Astrocyte of the cerebellum (primary cell): ENCODE data around the gene MCMBP.
A peak's percentile ranks its signal among the peaks of the same experiment; 100 is the strongest.

Experiments used
- DNase-seq: peaks from one replicate; pipeline ENCODE4 v3.0.0-alpha.2; 2011; ENCODE audit warnings: low read depth
- H3K4me3 ChIP-seq: 2 replicates; pipeline ENCODE4 v1.5.1; 2011; ENCODE audit warnings: mild to moderate bottlenecking, low read depth, low read length, moderate library complexity
- in situ Hi-C: cut with HindIII; loops from 2 replicates; pipeline ENCODE4 v1.10.0; 2017; ENCODE audit warnings: low sequenced_read_pairs
- TF ChIP-seq, protein P1 (sequence below): IDR thresholded peaks from 2 replicates; pipeline ENCODE4 v1.5.1; 2012; ENCODE audit warnings: low read length, low read depth, moderate library complexity, mild to moderate bottlenecking; ENCODE audit errors: missing control alignments

Gene MCMBP

DNA sequence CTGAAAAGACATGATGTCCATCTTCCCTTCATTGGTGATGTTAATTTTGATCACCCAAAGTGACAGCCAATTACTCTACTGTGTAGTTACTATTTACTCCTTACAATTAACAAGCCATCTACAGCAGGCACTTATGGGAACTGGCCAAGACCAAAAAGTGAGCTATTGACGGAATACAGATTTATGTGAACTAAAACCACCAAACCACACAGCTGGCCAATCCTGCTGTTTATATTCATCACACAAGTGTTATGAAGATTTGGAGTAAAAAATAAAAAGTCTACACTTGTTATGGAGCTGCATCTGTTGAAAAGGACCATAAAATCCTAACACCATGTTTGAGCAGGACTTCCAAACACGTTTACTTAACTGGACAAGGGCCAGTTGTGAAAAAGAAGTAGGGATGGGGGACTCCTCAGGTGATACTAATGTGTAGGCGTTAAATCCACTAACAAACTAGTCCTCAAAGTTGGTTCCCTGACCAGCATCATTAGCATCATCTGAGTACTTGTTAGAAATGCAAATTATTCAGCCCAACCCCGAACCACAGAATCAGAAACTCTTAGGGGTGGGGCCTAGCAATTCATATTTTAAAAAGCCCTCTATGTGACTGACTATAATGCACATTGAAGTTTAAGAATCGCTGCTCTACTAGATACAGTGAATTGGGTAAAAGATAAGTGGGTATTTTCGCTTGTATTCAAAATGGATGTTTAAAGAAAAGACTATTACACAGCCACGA is 11.6 kb downstream of the MCMBP start:
- in situ Hi-C loops, result no loop called here
- TF ChIP-seq, protein P1, sequence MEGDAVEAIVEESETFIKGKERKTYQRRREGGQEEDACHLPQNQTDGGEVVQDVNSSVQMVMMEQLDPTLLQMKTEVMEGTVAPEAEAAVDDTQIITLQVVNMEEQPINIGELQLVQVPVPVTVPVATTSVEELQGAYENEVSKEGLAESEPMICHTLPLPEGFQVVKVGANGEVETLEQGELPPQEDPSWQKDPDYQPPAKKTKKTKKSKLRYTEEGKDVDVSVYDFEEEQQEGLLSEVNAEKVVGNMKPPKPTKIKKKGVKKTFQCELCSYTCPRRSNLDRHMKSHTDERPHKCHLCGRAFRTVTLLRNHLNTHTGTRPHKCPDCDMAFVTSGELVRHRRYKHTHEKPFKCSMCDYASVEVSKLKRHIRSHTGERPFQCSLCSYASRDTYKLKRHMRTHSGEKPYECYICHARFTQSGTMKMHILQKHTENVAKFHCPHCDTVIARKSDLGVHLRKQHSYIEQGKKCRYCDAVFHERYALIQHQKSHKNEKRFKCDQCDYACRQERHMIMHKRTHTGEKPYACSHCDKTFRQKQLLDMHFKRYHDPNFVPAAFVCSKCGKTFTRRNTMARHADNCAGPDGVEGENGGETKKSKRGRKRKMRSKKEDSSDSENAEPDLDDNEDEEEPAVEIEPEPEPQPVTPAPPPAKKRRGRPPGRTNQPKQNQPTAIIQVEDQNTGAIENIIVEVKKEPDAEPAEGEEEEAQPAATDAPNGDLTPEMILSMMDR, result no peak
- DNase-seq, result peak; percentile 26
- no peak overlapping the region for H3K4me3 ChIP-seq

DNA sequence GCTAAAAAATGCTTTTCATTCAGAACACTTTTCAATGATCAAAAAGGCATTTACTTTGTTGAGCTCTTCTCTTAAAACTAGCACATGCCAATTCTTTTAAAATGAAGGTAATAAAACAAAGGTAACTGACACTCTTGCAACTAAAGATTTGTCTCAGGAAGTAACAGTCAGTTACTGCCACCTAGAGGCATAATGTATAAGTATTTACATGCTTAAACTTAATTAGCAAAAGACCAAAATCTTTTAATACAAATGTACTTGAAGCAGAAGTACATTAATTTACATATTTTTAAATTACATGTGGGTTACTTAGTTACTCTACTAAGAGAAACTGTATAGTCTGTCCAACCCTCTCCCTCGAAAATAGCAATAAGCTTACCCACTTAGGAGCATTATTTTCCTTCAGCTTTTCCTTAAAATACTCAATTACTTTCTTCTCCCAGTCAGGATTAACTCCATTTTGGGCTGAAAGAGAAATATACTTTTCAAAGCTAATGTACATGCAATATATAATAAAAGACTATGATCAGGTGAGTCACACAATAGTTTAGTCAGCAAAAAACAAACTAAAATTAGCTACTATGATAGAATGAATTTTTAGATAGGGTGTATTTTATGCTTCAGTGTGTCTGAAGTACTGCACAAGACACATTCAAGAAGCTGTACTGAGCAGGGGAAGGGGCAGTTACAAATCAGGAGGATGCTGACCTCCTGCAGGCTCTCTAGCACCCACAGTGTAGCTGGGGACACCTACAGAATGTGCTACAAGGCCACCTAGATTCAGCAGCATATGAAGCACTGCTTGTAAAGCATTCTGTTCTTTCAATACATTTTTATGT is 13.0 kb downstream of the MCMBP start:
- peak; percentile 59 for DNase-seq
- in situ Hi-C loops, result loop anchor here (5.0 kb wide), 1 partner anchor 112 kb away; no protein-coding TSS in a partner anchor
- no peak overlapping the region for H3K4me3 ChIP-seq
- TF ChIP-seq, protein P1, result no peak

GRCh38 chr10:119858063-119858462 is 14.6 kb downstream of the MCMBP start:
- DNase-seq, result no peak
- no peak overlapping the region for H3K4me3 ChIP-seq
- in situ Hi-C loops, result loop anchor here (5.0 kb wide), 1 partner anchor 111 kb away; no protein-coding TSS in a partner anchor
- TF ChIP-seq, protein P1, result no peak

DNA sequence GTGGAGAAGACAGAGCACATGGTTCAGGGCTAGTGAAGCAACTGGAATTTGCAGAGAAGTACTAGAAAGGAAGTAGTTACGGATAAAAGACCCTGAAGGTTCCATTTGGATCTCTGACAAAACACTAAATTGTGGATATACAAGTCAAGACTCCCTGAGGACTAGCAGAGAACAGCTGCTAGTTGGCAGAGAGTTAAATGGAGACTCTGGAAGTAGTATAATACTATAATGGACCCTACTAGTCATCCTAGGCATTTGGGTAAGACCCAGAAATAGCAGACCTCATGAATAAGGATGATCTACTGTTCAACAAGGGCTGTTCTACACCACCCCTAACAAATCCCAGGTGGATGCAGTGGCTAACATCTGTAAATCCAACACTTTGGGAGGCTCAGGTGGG is 19.1 kb downstream of the MCMBP start:
- DNase-seq, result no peak
- TF ChIP-seq, protein P1, result no peak
- in situ Hi-C loops, result no loop called here

DNA sequence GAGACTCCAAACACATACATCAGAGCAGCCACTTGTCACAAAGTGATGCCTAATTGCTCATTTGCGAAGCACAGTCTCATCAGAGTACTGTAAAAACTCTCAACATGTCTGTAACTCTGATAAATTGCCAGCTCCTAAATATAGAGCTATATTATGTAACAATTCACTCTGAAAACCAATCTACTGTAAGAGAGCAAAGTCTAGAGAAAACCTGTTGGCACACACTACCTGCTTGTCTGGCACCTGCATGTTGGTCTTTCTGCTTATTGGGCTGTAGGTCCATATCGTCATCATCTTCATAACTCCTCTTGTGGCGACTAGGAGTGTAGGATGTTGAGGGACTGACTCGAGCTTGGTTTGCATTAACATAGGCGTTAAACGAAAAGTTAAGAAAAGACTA is 19.8 kb downstream of the MCMBP start:
- DNase-seq, result no peak
- in situ Hi-C loops, result no loop called here
- H3K4me3 ChIP-seq, result no peak overlapping the region
- TF ChIP-seq, protein P1, result no peak

More for the DNA sequence above, 19.1 kb downstream of the MCMBP start:
- H3K4me3 ChIP-seq, result no peak overlapping the region

DNA sequence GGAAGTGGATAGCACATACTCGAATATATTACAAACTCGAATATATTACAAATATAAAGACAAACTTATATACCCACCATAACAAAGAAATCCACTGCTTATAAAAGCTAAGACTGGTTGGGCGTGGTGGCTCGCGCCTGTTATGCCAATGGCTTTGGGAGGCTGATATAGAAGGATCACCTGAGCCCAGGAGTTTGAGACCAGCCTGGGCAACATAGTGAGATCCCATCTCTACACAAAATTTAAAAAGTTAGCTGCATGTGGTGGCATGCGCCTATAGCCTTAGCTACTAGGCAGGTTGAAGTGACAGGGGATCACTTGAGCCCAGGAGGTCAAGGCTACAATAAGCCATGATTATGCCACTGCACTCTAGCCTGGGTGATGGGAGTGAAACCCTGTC is 20.4 kb downstream of the MCMBP start:
- TF ChIP-seq, protein P1, result no peak
- no peak overlapping the region for H3K4me3 ChIP-seq
- in situ Hi-C loops, result no loop called here
- DNase-seq, result no peak
